AG04450 (cell line): Measurements from ENCODE around the gene TEK. TPM values are rescaled to one million over a fixed set of nuclear protein-coding genes. Genes with fewer than 3 reads are reported as not detected.
A peak's percentile ranks its signal among the peaks of the same experiment; 100 is the strongest.

ENCODE experiments used
- CTCF ChIA-PET: fragments of 300-600, 350-600 bp; formaldehyde crosslinking; extraction: SDS; loops from one replicate; lab custom pipeline; 2022; ENCODE audit warnings: antibody characterized with exemption, inconsistent platforms; lab: Charles Lee
- POLR2A ChIA-PET: fragments of 350-600 bp; formaldehyde crosslinking; extraction: SDS; loops from one replicate; lab custom pipeline; 2021; ENCODE audit warnings: antibody characterized with exemption, inconsistent platforms; lab: Yijun Ruan, JAX
- DNase-seq: peaks from one replicate; pipeline ENCODE4 v3.0.0-alpha.2; 2011; ENCODE audit warnings: low read depth, low spot score
- H3K27ac ChIP-seq: one replicate; pipeline ENCODE4 v1.5.1; 2012; ENCODE audit warnings: low read depth, low read length, control low read depth
- H3K27me3 ChIP-seq: one replicate; pipeline ENCODE4 v1.6.0; 2012; ENCODE audit warnings: low read length; ENCODE audit not compliant: control insufficient read depth, insufficient read depth
- H3K4me3 ChIP-seq: 2 replicates; pipeline ENCODE4 v1.5.1; 2011; ENCODE audit warnings: mild to moderate bottlenecking, low read depth, low read length, control low read depth
- H3K9me3 ChIP-seq: 2 replicates; pipeline ENCODE4 v1.5.1; 2012; ENCODE audit warnings: low read length; ENCODE audit not compliant: control insufficient read depth, insufficient read depth
- CTCF ChIP-seq: IDR thresholded peaks from 2 replicates; pipeline ENCODE4 v1.5.1; 2011; ENCODE audit warnings: low read depth, low read length, control low read depth, inconsistent platforms
- polyA plus RNA-seq: library from polyadenylated mRNA; depleted of rRNA; stranded (reverse); fragments of >200 nt; gene quantifications from 2 replicates; pipeline ENCODE4 v1.2.3, GENCODE V29; 2011

Gene TEK
- polyA plus RNA-seq, 1 experiment = 35.2 TPM

- ChIA-PET CTCF (interaction anchor here (1.1 to 1.7 kb wide), 5 partner anchors 9 to 27 kb away, joined by 3 to 5 read pairs (median 4); no protein-coding TSS in a partner anchor), POLR2A (no interaction called here)
- Histone ChIP-seq H3K9me3 (no peaks in the 10 kb centered on the region), H3K27ac (no peak overlapping the region), H3K4me3 (no peak overlapping the region), H3K27me3 (no peaks in the 10 kb centered on the region)
- DNase-seq = no peak
- TF ChIP-seq CTCF = no peak
Measured at GRCh38 chr9:27248702-27249101, 139.7 kb downstream of the TEK start.

GRCh38 chr9:27258662-27259061, 149.6 kb downstream of the TEK start:
- CTCF ChIA-PET = interaction anchor here (2.0 kb wide), 1 partner anchor 18 kb away, joined by 5 read pairs; no protein-coding TSS in a partner anchor
- no peak overlapping the region for H3K27ac ChIP-seq
- TF ChIP-seq CTCF = no peak
- H3K4me3 ChIP-seq = no peak overlapping the region
- H3K27me3 ChIP-seq = peaks cover 9% of the 10 kb centered on the region
- DNase-seq = no peak
- POLR2A ChIA-PET = no interaction called here
- H3K9me3 ChIP-seq = no peaks in the 10 kb centered on the region

DNA sequence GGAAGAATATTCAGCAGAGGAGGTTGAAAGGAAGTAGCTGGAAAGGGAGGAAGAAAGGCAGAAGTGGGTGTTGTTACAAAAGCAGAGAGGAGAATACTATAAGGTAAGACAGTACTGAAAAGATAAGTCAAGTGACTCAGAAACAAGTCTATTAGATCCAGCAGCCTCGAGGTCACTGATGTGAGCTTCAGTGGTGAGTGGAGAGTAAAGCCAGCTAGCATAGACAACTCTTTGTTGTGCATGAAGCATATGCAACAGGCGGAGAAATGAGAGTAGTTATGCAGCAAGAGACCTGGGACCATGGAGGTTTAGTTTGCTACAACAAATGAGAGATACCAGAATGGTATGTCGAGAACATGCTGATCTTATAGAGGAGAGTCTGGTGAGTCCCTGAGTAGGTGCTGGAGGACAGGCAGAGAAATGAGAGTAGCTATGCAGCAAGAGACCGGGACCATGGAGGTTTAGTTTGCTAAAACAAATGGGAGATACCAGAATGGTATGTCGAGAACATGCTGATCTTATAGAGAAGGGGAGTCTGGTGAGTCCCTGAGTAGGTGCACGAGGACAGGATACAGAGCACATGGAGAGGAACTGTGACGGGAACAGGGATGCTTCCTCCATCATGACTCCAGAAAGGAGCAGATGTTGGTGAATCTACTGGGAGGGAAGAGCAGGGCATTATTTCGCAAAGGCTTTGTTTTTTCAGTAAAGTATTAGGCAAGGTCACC, 151.9 kb downstream of the TEK start:
- CTCF ChIA-PET = interaction anchor here (1.2 to 6.7 kb wide), 2 partner anchors 13 to 15 kb away, joined by 5 to 30 read pairs; no protein-coding TSS in a partner anchor
- POLR2A ChIA-PET = interaction anchor here (1.1 kb wide), 1 partner anchor 136 kb away, joined by 3 read pairs; no protein-coding TSS in a partner anchor
- no peak for TF ChIP-seq CTCF
- no peaks in the 10 kb centered on the region for H3K9me3 ChIP-seq
- no peak overlapping the region for H3K27ac ChIP-seq
- DNase-seq = no peak
- peaks cover 9% of the 10 kb centered on the region for H3K27me3 ChIP-seq
- H3K4me3 ChIP-seq = no peak overlapping the region

DNA sequence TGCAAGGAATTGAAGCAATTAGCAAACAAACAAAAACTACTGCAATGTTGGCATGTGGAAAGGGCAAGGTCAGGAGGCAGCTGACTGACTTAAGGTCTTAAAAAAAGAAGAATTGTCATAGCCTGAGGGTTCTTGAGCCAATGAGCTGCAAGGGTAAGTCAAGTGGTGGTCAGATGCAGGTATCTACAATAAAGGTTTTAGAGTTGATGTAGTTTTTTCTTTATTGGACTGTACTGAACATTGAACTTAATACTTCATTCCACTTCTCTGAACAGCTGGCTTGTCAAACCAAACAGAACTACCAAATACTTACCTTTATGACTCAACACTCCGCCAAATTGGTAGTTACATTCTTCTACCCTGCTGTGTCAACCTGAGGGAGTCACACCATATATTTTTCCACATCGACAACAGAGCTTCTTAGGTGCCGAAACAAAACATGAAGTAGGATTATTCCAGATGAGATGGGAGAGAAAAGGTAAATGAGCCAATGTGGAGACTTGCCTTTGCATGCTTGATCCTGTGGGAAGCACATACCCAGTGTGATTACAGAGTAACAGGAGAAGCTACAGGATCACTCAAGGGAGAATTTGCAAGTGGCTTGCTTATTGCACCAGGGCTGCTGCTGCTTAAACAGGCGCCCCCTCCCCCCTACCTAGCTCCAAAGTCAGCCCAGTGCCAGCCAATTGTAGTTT, 152.6 kb downstream of the TEK start:
- TF ChIP-seq CTCF = no peak
- DNase-seq = peak; percentile 11
- H3K9me3 ChIP-seq = no peaks in the 10 kb centered on the region
- CTCF ChIA-PET = interaction anchor here (1.2 to 6.7 kb wide), 2 partner anchors 14 kb away, joined by 5 to 30 read pairs; no protein-coding TSS in a partner anchor
- no peak overlapping the region for H3K27ac ChIP-seq
- H3K4me3 ChIP-seq = no peak overlapping the region
- POLR2A ChIA-PET = interaction anchor here (1.1 kb wide), 1 partner anchor 137 kb away, joined by 3 read pairs; no protein-coding TSS in a partner anchor
- peaks cover 9% of the 10 kb centered on the region for H3K27me3 ChIP-seq
